Measurements from ENCODE around the gene CAMSAP1.

CAMSAP1 gene

GRCh38 chr9:135939351-135940265, 32.3 kb upstream of the CAMSAP1 start (continued):
- TF ChIP-seq PATZ1 (CRISPR knock-in tag; IDR thresholded peaks at IDR 0.05; ENCODE audit: borderline replicate concordance) (no peak), POU6F1 (CRISPR knock-in tag; IDR thresholded peaks at IDR 0.05; ENCODE audit: borderline replicate concordance, low read depth) (no peak), GLIS3 (CRISPR knock-in tag; IDR thresholded peaks at IDR 0.05) (no peak), CSDC2 (CRISPR knock-in tag; IDR thresholded peaks at IDR 0.05) (no peak), TCF4 (CRISPR knock-in tag; IDR thresholded peaks at IDR 0.05; ENCODE audit: borderline replicate concordance) (no peak), SNAI2 (CRISPR knock-in tag; IDR thresholded peaks at IDR 0.05) (no peak), CSRNP3 (CRISPR knock-in tag; IDR thresholded peaks at IDR 0.05) (no peak), ARNTL (CRISPR knock-in tag; IDR thresholded peaks at IDR 0.05; ENCODE audit: borderline replicate concordance, low read depth) (no peak), ZNF565 (CRISPR knock-in tag; conservative IDR thresholded peaks at IDR 0.05; ENCODE audit: low read depth) (no peak)

DNA sequence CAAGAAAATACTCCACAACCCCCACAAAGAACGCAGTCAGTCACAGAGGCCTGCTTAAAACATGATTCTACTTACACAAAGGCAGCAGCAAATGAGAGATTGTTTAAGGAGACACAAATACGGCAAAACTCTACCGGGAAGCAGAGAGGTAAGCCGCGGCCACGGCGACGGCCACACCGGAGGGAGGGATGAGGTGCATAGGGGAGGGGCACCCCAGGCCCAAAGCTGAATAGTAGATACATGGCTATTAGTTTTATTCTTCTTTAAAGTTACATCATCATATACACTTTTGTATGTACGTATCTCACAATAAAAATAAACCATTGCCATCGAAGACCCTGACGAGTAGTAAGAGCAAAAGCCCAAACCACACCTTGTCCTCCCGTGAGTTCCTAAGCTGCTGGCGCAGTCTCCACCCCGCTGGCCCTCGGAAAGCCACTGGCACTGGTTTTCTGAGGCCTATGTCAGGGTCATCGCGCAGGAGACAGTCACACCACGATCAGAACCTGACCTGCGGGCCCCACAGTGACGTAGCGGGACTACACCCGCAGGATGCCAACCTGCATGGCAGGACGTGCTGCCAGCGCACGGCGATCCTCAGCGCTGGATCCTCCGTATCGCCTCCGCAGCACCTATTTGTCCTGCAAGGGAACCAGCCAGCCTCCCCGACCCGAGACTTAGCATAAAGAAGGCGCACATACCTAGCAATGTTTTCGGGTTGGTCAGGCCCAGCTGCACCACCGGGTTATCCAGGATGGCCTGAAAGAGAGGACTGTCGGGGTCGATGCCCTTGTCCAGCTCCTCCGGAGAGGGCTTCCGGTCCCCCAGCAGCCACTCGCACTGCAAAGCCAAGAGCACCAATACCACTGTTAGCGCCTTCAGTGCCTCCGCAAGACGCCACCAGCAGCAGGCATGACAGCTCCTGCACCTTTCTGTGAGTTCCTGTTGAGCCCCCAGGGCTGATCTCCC, 30.5 kb upstream of the CAMSAP1 start:
- ATAC-seq: no peak

More for the DNA sequence above, 30.5 kb upstream of the CAMSAP1 start:
- TF ChIP-seq POU6F1 (CRISPR knock-in tag; IDR thresholded peaks at IDR 0.05; ENCODE audit: borderline replicate concordance, low read depth) (no peak), CSDC2 (CRISPR knock-in tag; IDR thresholded peaks at IDR 0.05) (no peak), CSRNP3 (CRISPR knock-in tag; IDR thresholded peaks at IDR 0.05) (no peak), CREB5 (CRISPR knock-in tag; IDR thresholded peaks at IDR 0.05; ENCODE audit: low read depth) (no peak), ZFP30 (CRISPR knock-in tag; IDR thresholded peaks at IDR 0.05) (no peak), PATZ1 (CRISPR knock-in tag; IDR thresholded peaks at IDR 0.05; ENCODE audit: borderline replicate concordance) (no peak), BACH2 (CRISPR knock-in tag; IDR thresholded peaks at IDR 0.05; ENCODE audit: borderline replicate concordance) (no peak), ARNTL (CRISPR knock-in tag; IDR thresholded peaks at IDR 0.05; ENCODE audit: borderline replicate concordance, low read depth) (no peak), TCF4 (CRISPR knock-in tag; IDR thresholded peaks at IDR 0.05; ENCODE audit: borderline replicate concordance) (no peak), RARB (CRISPR knock-in tag; IDR thresholded peaks at IDR 0.05) (no peak), GLIS3 (CRISPR knock-in tag; IDR thresholded peaks at IDR 0.05) (no peak), ZC3H10 (CRISPR knock-in tag; IDR thresholded peaks at IDR 0.05) (no peak), SNAI2 (CRISPR knock-in tag; IDR thresholded peaks at IDR 0.05) (no peak)
- TF ChIP-seq, protein P1, sequence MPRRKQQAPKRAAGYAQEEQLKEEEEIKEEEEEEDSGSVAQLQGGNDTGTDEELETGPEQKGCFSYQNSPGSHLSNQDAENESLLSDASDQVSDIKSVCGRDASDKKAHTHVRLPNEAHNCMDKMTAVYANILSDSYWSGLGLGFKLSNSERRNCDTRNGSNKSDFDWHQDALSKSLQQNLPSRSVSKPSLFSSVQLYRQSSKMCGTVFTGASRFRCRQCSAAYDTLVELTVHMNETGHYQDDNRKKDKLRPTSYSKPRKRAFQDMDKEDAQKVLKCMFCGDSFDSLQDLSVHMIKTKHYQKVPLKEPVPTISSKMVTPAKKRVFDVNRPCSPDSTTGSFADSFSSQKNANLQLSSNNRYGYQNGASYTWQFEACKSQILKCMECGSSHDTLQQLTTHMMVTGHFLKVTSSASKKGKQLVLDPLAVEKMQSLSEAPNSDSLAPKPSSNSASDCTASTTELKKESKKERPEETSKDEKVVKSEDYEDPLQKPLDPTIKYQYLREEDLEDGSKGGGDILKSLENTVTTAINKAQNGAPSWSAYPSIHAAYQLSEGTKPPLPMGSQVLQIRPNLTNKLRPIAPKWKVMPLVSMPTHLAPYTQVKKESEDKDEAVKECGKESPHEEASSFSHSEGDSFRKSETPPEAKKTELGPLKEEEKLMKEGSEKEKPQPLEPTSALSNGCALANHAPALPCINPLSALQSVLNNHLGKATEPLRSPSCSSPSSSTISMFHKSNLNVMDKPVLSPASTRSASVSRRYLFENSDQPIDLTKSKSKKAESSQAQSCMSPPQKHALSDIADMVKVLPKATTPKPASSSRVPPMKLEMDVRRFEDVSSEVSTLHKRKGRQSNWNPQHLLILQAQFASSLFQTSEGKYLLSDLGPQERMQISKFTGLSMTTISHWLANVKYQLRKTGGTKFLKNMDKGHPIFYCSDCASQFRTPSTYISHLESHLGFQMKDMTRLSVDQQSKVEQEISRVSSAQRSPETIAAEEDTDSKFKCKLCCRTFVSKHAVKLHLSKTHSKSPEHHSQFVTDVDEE (CRISPR knock-in tag; IDR thresholded peaks at IDR 0.05): no peak

Data from SK-N-SH treated with all-trans-retinoic acid at 6 μM for 48 hours (cell line).